Brain microvascular endothelial cell (primary cell): Measurements from ENCODE around the gene ATG2A.

ENCODE experiments used
- DNase-seq: peaks from one replicate; pipeline ENCODE4 v3.0.0-alpha.2; 2020
- H3K27ac ChIP-seq: fragments of 250-450 bp; sonication (Bioruptor Pico); 2 replicates; pipeline ENCODE4 v1.5.1; 2020; ENCODE audit warnings: mild to moderate bottlenecking, moderate library complexity
- H3K27me3 ChIP-seq: fragments of 250-450 bp; sonication (Bioruptor Pico); replicated peaks from 2 replicates; pipeline ENCODE4 v1.5.1; 2020; ENCODE audit warnings: mild to moderate bottlenecking
- H3K36me3 ChIP-seq: fragments of 250-450 bp; sonication (Bioruptor Pico); replicated peaks from 2 replicates; pipeline ENCODE4 v1.5.1; 2020; ENCODE audit warnings: mild to moderate bottlenecking
- H3K4me3 ChIP-seq: 2 replicates; pipeline ENCODE4 v1.5.1; 2011; ENCODE audit warnings: low read depth, mild to moderate bottlenecking, control low read depth, low read length, moderate library complexity
- CTCF ChIP-seq: IDR thresholded peaks from 2 replicates; pipeline ENCODE4 v1.5.1; 2011; ENCODE audit warnings: low read depth, mild to moderate bottlenecking, moderate library complexity, low read length, control low read depth, inconsistent platforms; ENCODE audit errors: missing control alignments
- in situ Hi-C: cut with HindIII; loops from 2 replicates; pipeline ENCODE4 v1.10.0; 2017; ENCODE audit warnings: low sequenced_read_pairs, low pct_ligation_motif_present

ATG2A gene

DNA sequence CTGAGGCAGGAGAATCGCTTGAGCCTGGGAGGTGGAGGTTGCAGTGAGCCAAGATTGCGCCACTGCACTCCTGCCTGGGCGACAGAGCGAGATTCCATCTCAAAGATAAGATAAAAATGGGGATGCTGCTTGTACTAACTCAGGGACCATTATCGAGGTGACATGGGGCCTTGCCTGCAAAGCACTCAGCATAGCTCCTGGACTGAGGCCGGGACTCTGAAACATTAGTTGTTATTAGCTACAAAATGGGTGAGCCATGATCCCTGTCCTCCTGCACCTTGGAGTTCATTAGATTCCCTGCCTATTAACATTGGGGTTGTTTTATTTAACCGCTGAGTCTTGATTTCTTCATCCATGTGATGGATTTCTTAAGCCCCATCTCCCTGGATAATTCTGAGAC lies 12.6 kb upstream of the ATG2A start:
- no peaks in the 10 kb centered on the region for H3K27me3 ChIP-seq
- no peak overlapping the region for H3K4me3 ChIP-seq
- TF ChIP-seq CTCF = no peak
- in situ Hi-C loops = no loop called here
- H3K36me3 ChIP-seq = peaks cover 61% of the 10 kb centered on the region
- no peak for DNase-seq
- H3K27ac ChIP-seq = no peak overlapping the region

- DNase-seq = no peak
- Histone ChIP-seq H3K36me3 (peaks cover 57% of the 10 kb centered on the region), H3K27ac (no peak overlapping the region), H3K4me3 (no peak overlapping the region), H3K27me3 (no peaks in the 10 kb centered on the region)
- in situ Hi-C loops = no loop called here
- no peak for TF ChIP-seq CTCF
These were observed 11.9 kb upstream of the ATG2A start for GRCh38 chr11:64928957-64929356.

GRCh38 chr11:64926689-64927088 lies 9.7 kb upstream of the ATG2A start:
- TF ChIP-seq CTCF = no peak
- no peak overlapping the region for H3K27ac ChIP-seq
- H3K4me3 ChIP-seq = no peak overlapping the region
- H3K27me3 ChIP-seq = no peaks in the 10 kb centered on the region
- in situ Hi-C loops = no loop called here
- DNase-seq = no peak
- H3K36me3 ChIP-seq = peaks cover 37% of the 10 kb centered on the region

DNA sequence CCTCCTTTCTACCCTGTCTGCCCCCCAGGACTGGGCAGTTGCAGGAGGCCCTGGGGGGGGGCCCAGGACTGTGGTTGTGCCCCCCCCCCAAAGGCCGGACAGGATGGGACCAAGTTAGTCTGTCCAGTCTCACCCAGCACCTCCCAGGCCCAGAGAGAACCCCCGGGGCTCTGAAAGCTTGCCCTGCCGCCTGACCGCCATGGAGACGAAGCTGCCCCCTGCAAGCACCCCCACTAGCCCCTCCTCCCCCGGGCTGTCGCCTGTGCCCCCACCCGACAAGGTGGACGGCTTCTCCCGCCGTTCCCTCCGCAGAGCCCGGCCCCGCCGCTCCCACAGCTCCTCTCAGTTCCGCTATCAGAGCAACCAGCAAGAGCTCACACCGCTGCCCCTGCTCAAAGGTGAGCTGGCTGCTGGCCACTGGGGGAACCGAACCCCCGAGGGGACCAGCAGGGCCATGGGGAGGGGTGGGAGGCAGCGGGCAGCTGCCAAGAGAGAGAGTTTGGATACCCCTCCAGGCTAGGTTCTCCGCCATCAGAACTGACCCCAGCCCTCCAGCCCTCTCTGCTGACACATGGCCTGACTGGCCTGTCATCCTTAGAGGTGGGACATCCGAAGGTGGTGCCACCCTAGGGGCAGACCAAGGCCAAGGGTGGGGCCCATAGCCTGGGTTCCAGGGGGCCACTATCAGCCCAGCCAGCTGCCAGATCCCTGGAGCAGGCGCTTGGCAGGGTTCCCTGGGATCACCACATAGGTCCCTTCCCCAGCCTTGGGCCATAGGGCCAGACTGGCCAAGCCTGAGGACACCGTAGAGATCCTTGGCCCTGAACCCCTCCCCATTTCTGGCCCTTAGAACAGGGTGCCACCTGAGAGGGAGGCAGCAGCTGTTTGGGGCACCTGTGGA lies 8.8 kb upstream of the ATG2A start:
- Histone ChIP-seq H3K27me3 (no peaks in the 10 kb centered on the region), H3K27ac (no peak overlapping the region), H3K36me3 (peaks cover 29% of the 10 kb centered on the region), H3K4me3 (peak overlapping the region; percentile 75)
- in situ Hi-C loops = no loop called here
- no peak for TF ChIP-seq CTCF
- no peak for DNase-seq

DNA sequence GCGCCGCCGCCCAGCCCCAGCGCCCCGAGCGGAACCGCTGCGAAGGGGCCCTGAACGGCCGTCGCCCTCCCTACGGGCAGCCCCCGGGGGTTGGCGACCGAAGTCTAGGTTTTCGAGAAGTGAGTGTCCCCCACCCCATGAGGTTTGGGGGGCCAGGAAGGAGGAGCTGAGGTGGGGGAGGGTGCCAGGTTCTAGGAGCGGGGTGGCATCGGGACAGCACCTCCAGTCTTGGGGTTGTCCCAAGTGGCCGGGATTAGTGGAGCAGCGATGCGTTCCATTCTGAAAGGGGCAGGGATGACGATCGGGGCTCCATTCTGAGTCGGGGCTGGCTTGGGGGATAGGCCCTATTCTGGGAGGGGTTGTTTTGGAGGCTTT lies 7.9 kb upstream of the ATG2A start:
- peak overlapping the region; percentile 78 for H3K27ac ChIP-seq
- TF ChIP-seq CTCF = no peak
- peak overlapping the region; percentile 75 for H3K4me3 ChIP-seq
- peaks cover 21% of the 10 kb centered on the region for H3K36me3 ChIP-seq
- no peak for DNase-seq
- no peaks in the 10 kb centered on the region for H3K27me3 ChIP-seq
- in situ Hi-C loops = no loop called here
